ENCODE measurements around the gene ITGB6. TPM values are rescaled to one million over a fixed set of nuclear protein-coding genes. Genes with fewer than 3 reads are reported as not detected.

ITGB6 gene
- total and polyA plus RNA-seq, 2 donors (not counting 1 experiment from before 2014, with no cell fraction given) = 0.01 TPM; not detected in 1

- Histone ChIP-seq H3K4me1 (ENCODE audit: control insufficient read depth, extremely low read depth, insufficient read depth, low read length) (no peaks in the 10 kb centered on the region), H3K36me3 (ENCODE audit: control insufficient read depth, insufficient read depth, low read length) (no peaks in the 10 kb centered on the region), H3K79me2 (ENCODE audit: control insufficient read depth, insufficient read depth, low read length) (no peaks in the 10 kb centered on the region), H3K4me2 (ENCODE audit: extremely low read depth, insufficient read depth, low read length) (no peak overlapping the region), H4K20me1 (ENCODE audit: control insufficient read depth, extremely low read depth, insufficient read depth, low read length) (no peaks in the 10 kb centered on the region), H3K4me3 (replicated peaks in 1 of 4; ENCODE audit: control extremely low read depth in 1 of 4, insufficient read depth in 1 of 4, low read depth in 3 of 4, low read length in 4 of 4) (no peak overlapping the region), H3K9ac (ENCODE audit: insufficient read depth, low read length) (no peak overlapping the region), H3K27ac (ENCODE audit: insufficient read depth, low read length) (no peak overlapping the region), H3K9me3 (ENCODE audit: control insufficient read depth, insufficient read depth, low read depth, low read length) (no peaks in the 10 kb centered on the region), H3K27me3 (ENCODE audit: control insufficient read depth, insufficient read depth, low read length) (peaks cover 2% of the 10 kb centered on the region), H2AFZ (ENCODE audit: low read length) (no peak overlapping the region)
- no peak for DNase-seq (ENCODE audit: low read depth in 2 of 2)
- no peak for TF ChIP-seq CTCF (conservative IDR thresholded peaks at IDR 0.05 in 1 of 2, IDR thresholded peaks at IDR 0.05 in 1 of 2; ENCODE audit: low read depth in 1 of 2, low read length in 2 of 2)
- no peak for TF ChIP-seq EZH2 (IDR thresholded peaks at IDR 0.05; ENCODE audit: low read length, missing control alignments)
Observed at GRCh38 chr2:160085662-160086061, 114.4 kb downstream of the ITGB6 start.

- no peak for DNase-seq (ENCODE audit: low read depth in 2 of 2)
- Histone ChIP-seq H3K27me3 (ENCODE audit: control insufficient read depth, insufficient read depth, low read length) (peaks cover 4% of the 10 kb centered on the region), H3K9me3 (ENCODE audit: control insufficient read depth, insufficient read depth, low read depth, low read length) (no peaks in the 10 kb centered on the region), H3K27ac (ENCODE audit: insufficient read depth, low read length) (no peak overlapping the region), H3K36me3 (ENCODE audit: control insufficient read depth, insufficient read depth, low read length) (no peaks in the 10 kb centered on the region), H3K4me2 (ENCODE audit: extremely low read depth, insufficient read depth, low read length) (no peak overlapping the region), H3K4me3 (replicated peaks in 1 of 4; ENCODE audit: control extremely low read depth in 1 of 4, insufficient read depth in 1 of 4, low read depth in 3 of 4, low read length in 4 of 4) (no peak overlapping the region), H2AFZ (ENCODE audit: low read length) (no peak overlapping the region), H3K4me1 (ENCODE audit: control insufficient read depth, extremely low read depth, insufficient read depth, low read length) (no peaks in the 10 kb centered on the region), H3K9ac (ENCODE audit: insufficient read depth, low read length) (no peak overlapping the region), H4K20me1 (ENCODE audit: control insufficient read depth, extremely low read depth, insufficient read depth, low read length) (no peaks in the 10 kb centered on the region), H3K79me2 (ENCODE audit: control insufficient read depth, insufficient read depth, low read length) (no peaks in the 10 kb centered on the region)
- TF ChIP-seq CTCF (conservative IDR thresholded peaks at IDR 0.05 in 1 of 2, IDR thresholded peaks at IDR 0.05 in 1 of 2; ENCODE audit: low read depth in 1 of 2, low read length in 2 of 2) (no peak), EZH2 (IDR thresholded peaks at IDR 0.05; ENCODE audit: low read length, missing control alignments) (no peak)
Observed at GRCh38 chr2:160077912-160078810, 121.9 kb downstream of the ITGB6 start.

GRCh38 chr2:160076914-160077313, 123.2 kb downstream of the ITGB6 start:
- Histone ChIP-seq H4K20me1 (ENCODE audit: control insufficient read depth, extremely low read depth, insufficient read depth, low read length) (no peaks in the 10 kb centered on the region), H2AFZ (ENCODE audit: low read length) (no peak overlapping the region), H3K4me3 (replicated peaks in 1 of 4; ENCODE audit: control extremely low read depth in 1 of 4, insufficient read depth in 1 of 4, low read depth in 3 of 4, low read length in 4 of 4) (no peak overlapping the region), H3K9me3 (ENCODE audit: control insufficient read depth, insufficient read depth, low read depth, low read length) (no peaks in the 10 kb centered on the region), H3K4me1 (ENCODE audit: control insufficient read depth, extremely low read depth, insufficient read depth, low read length) (no peaks in the 10 kb centered on the region), H3K9ac (ENCODE audit: insufficient read depth, low read length) (no peak overlapping the region), H3K27me3 (ENCODE audit: control insufficient read depth, insufficient read depth, low read length) (peaks cover 9% of the 10 kb centered on the region), H3K79me2 (ENCODE audit: control insufficient read depth, insufficient read depth, low read length) (no peaks in the 10 kb centered on the region), H3K4me2 (ENCODE audit: extremely low read depth, insufficient read depth, low read length) (no peak overlapping the region), H3K36me3 (ENCODE audit: control insufficient read depth, insufficient read depth, low read length) (no peaks in the 10 kb centered on the region), H3K27ac (ENCODE audit: insufficient read depth, low read length) (no peak overlapping the region)
- no peak for DNase-seq (ENCODE audit: low read depth in 2 of 2)
- no peak for TF ChIP-seq EZH2 (IDR thresholded peaks at IDR 0.05; ENCODE audit: low read length, missing control alignments)
- TF ChIP-seq CTCF (conservative IDR thresholded peaks at IDR 0.05 in 1 of 2, IDR thresholded peaks at IDR 0.05 in 1 of 2; ENCODE audit: low read depth in 1 of 2, low read length in 2 of 2) = no peak
